Liver (tissue), 9 donors: ENCODE results near the gene SELENOP. TPM values are rescaled to one million over a fixed set of nuclear protein-coding genes. Genes with fewer than 3 reads are reported as not detected.

ENCODE experiments used
- DNase-seq: peaks from one replicate; pipeline ENCODE4 v3.0.0-alpha.2; 2017; ENCODE audit warnings: low spot score
- H3K27ac ChIP-seq, 2 donors: one replicate each; pipeline ENCODE4 v1.7.0; 2013; ENCODE audit warnings: inconsistent platforms in 2 of 2, low read length in 2 of 2, control low read depth in 1 of 2, low read depth in 1 of 2, mild to moderate bottlenecking in 1 of 2
- H3K27me3 ChIP-seq, 4 donors: one replicate each; pipeline versions ENCODE4 v1.6.1 to v1.7.0; 2013; ENCODE audit warnings: low read length in 3 of 4, inconsistent platforms in 1 of 4, mild to moderate bottlenecking in 1 of 4, moderate library complexity in 1 of 4; ENCODE audit not compliant: control insufficient read depth in 4 of 4, insufficient read depth in 4 of 4
- H3K36me3 ChIP-seq, 4 donors: one replicate each; pipeline versions ENCODE4 v1.6.1 to v1.7.0; 2013; ENCODE audit warnings: low read length in 3 of 4, mild to moderate bottlenecking in 3 of 4, low read depth in 1 of 4, moderate library complexity in 1 of 4; ENCODE audit not compliant: control insufficient read depth in 4 of 4, insufficient read depth in 3 of 4
- H3K4me1 ChIP-seq, 4 donors: one replicate each; pipeline versions ENCODE4 v1.6.1 to v1.7.0; 2013; ENCODE audit warnings: low read length in 3 of 4, mild to moderate bottlenecking in 3 of 4, moderate library complexity in 1 of 4; ENCODE audit not compliant: control insufficient read depth in 4 of 4, insufficient read depth in 4 of 4
- H3K4me3 ChIP-seq, 3 donors: one replicate each; pipeline versions ENCODE4 v1.6.1 to v1.7.0; 2013; ENCODE audit warnings: low read length in 3 of 3, control low read depth in 1 of 3, low read depth in 1 of 3, mild to moderate bottlenecking in 1 of 3
- H3K9ac ChIP-seq, 2 donors: one replicate each; pipeline ENCODE4 v1.7.0; 2013; ENCODE audit warnings: low read length in 2 of 2, mild to moderate bottlenecking in 2 of 2, moderate library complexity in 2 of 2, control low read depth in 1 of 2, low read depth in 1 of 2
- H3K9me3 ChIP-seq, 4 donors: one replicate each; pipeline versions ENCODE4 v1.6.1 to v1.7.0; 2013; ENCODE audit warnings: low read length in 3 of 4; ENCODE audit not compliant: control insufficient read depth in 4 of 4
- EGR1 ChIP-seq, 2 donors: IDR thresholded peaks; 2 replicates each; pipeline ENCODE4 v1.6.1; 2016 to 2018; ENCODE audit warnings: antibody characterized with exemption in 2 of 2, low read depth in 2 of 2
- FOXA2 ChIP-seq: IDR thresholded peaks from 2 replicates; pipeline ENCODE4 v1.6.1; 2016; ENCODE audit warnings: antibody characterized with exemption
- GABPA ChIP-seq, 2 donors: IDR thresholded peaks in 1 of 2; conservative IDR thresholded peaks in 1 of 2; 2 replicates each; pipeline ENCODE4 v1.6.1; 2016; ENCODE audit warnings: antibody characterized with exemption in 2 of 2, mild to moderate bottlenecking in 1 of 2, moderate library complexity in 1 of 2
- HNF4A ChIP-seq, 2 donors: conservative IDR thresholded peaks; 2 replicates each; pipeline ENCODE4 v1.6.1; 2016; ENCODE audit warnings: antibody characterized with exemption in 2 of 2, mild to moderate bottlenecking in 2 of 2
- RAD21 ChIP-seq, 2 donors: IDR thresholded peaks; 2 replicates each; pipeline ENCODE4 v1.6.1; 2016; ENCODE audit warnings: antibody characterized with exemption in 2 of 2, mild to moderate bottlenecking in 2 of 2
- SP1 ChIP-seq: IDR thresholded peaks from 2 replicates; pipeline ENCODE4 v1.6.1; 2018; ENCODE audit warnings: antibody characterized with exemption, mild to moderate bottlenecking
- TAF1 ChIP-seq: conservative IDR thresholded peaks from 2 replicates; pipeline ENCODE4 v1.6.1; 2016; ENCODE audit warnings: antibody characterized with exemption, mild to moderate bottlenecking
- YY1 ChIP-seq: IDR thresholded peaks from 2 replicates; pipeline ENCODE4 v1.6.1; 2016; ENCODE audit warnings: antibody characterized with exemption, mild to moderate bottlenecking
- WGBS: extraction: QIAGEN DNeasy Blood & Tissue Kit; methylation state at CpG from one replicate; pipeline ENCODE4 v1.1.7; 2013; 5-methylcytosine and 5-hydroxymethylcytosine counted together
- polyA plus RNA-seq, 2 donors: library from polyadenylated mRNA; stranded (reverse) in 1 of 2; unstranded in 1 of 2; fragments of 200-250 nt in 1 of 2; fragments of >200 nt in 1 of 2; fragmentation: Nextera tagmentation in 1 of 2; extraction: Ambion mirVana in 1 of 2; gene quantifications; one replicate each; pipeline versions ENCODE4 v1.2.1 to v1.2.3, GENCODE V29; 2013 to 2015
- total RNA-seq, 2 donors: library from RNA; depleted of rRNA; stranded (reverse); fragments of >200 nt; gene quantifications; one replicate each; pipeline ENCODE4 v1.2.3, GENCODE V29; 2014
- TF ChIP-seq, protein P1 (sequence below): IDR thresholded peaks from 2 replicates; pipeline ENCODE4 v1.6.1; 2016; ENCODE audit warnings: antibody characterized with exemption, mild to moderate bottlenecking
- TF ChIP-seq, protein P2 (sequence below): IDR thresholded peaks from 2 replicates; pipeline ENCODE4 v1.6.1; 2016; ENCODE audit warnings: antibody characterized with exemption
- donor health status: healthy.
- donor health status: healthy.
- donor health status: healthy.
- donor health status: healthy.
- donor health status: healthy.

The SELENOP gene
- total and polyA plus RNA-seq, 4 donors: 880 to 1,788 (median 1,360) TPM

DNA sequence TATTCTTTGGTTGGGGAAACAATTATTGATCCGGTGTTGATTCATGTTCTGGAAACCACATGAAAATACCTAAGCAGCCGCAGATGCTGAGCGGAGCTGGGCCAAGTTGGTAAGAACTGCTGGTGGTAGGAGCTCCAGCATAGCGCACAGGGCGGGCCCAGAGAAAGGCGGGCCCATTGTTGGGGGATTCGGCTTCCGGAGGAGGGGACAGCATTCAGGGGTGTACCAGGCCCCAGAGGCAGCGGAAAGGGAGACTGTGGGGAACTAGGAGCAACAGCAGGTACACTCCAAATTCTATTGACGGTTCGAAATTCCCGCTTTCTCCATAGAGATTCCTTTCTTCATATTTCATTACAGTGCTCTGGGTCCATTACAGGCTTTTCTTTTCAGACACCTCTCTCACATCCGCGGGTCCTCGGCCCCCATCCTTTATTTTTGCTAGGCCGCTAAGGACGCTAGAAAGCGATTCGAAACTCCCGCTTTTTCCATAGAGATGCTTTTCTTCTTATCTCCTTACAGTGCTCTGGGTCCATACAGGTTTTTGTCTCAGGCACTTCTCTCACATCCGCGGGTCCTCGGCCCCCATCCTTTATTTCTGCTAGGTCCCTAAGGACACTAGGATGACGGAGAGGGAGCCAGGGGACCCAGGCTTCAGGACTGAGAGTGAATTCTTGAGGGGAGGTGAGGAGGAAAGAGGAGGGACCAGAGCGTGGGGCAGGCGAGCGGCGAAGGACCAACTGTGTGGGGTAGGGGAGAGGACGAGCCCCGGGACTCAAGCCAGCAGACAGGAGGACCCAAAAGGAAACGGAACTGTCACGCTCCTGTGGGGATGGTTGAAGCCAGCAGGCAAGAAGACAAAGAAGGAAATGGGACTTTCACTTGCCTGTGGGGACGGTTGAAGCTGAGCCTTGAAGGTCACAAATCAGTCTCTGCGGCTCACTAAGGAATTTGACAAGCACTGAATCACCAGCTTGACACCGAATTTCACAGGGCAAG lies 54.8 kb downstream of the SELENOP start, which contains the start of gene CCDC152 (continued):
- TF ChIP-seq, protein P1, sequence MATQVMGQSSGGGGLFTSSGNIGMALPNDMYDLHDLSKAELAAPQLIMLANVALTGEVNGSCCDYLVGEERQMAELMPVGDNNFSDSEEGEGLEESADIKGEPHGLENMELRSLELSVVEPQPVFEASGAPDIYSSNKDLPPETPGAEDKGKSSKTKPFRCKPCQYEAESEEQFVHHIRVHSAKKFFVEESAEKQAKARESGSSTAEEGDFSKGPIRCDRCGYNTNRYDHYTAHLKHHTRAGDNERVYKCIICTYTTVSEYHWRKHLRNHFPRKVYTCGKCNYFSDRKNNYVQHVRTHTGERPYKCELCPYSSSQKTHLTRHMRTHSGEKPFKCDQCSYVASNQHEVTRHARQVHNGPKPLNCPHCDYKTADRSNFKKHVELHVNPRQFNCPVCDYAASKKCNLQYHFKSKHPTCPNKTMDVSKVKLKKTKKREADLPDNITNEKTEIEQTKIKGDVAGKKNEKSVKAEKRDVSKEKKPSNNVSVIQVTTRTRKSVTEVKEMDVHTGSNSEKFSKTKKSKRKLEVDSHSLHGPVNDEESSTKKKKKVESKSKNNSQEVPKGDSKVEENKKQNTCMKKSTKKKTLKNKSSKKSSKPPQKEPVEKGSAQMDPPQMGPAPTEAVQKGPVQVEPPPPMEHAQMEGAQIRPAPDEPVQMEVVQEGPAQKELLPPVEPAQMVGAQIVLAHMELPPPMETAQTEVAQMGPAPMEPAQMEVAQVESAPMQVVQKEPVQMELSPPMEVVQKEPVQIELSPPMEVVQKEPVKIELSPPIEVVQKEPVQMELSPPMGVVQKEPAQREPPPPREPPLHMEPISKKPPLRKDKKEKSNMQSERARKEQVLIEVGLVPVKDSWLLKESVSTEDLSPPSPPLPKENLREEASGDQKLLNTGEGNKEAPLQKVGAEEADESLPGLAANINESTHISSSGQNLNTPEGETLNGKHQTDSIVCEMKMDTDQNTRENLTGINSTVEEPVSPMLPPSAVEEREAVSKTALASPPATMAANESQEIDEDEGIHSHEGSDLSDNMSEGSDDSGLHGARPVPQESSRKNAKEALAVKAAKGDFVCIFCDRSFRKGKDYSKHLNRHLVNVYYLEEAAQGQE: no peak
- TF ChIP-seq GABPA (IDR thresholded peaks at IDR 0.05 in 1 of 2, conservative IDR thresholded peaks at IDR 0.05 in 1 of 2): no peak

DNA sequence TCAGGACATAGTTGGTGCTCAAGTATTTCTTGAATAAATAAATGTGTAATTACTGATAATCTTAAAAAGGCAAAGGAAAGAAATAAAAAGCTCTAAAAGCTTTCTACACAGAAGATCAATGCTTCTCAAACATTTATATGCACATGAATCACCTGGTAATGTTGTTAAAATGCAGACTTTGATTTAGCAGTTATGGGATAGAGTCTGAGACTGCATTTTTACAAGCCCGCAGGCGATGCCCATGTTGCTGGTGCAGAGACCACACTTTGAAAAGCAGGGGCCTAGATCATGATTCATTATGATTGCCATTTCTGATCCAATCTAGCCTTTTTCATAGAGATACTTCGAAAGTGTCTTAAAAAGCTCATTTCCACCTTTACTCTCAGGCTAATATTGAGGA lies 58.6 kb downstream of the SELENOP start:
- Histone ChIP-seq H3K4me1 (peaks cover 0 to 4% (median 2%) of the 10 kb centered on the region in 4 donors), H3K27me3 (peaks cover 0 to 5% (median under 1%) of the 10 kb centered on the region in 4 donors), H3K4me3 (no peak overlapping the region), H3K27ac (no peak overlapping the region), H3K9ac (no peak overlapping the region), H3K36me3 (no peaks in the 10 kb centered on the region), H3K9me3 (no peaks in the 10 kb centered on the region)
- 94% methylated on average over 3 of the region's 3 CpGs for WGBS
- DNase-seq: no peak
- TF ChIP-seq SP1: no peak
- no peak for TF ChIP-seq TAF1

DNA sequence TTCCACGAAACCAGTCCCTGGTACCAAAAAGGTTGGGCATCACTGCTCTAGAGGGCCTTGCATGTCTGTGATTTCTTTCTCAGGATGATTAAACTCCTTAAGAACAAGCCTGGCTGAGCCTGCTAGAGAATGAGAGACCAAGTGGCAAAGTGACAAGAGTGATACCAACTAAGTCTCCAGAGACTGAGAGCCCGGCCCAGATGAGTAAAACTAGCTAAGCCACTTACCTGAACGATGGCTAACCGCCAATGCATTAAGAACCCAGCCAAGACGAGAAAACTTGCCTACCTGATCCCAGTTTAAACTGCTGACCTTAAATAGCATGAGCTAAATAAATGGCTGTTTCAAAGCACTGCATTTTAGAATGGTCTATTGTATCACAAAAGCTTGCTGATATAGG lies 60.6 kb downstream of the SELENOP start:
- H3K9me3 ChIP-seq: no peaks in the 10 kb centered on the region
- no peaks in the 10 kb centered on the region for H3K27me3 ChIP-seq
- 79% methylated on average over 5 of the region's 5 CpGs for WGBS
- no peak for DNase-seq
- no peak overlapping the region for H3K9ac ChIP-seq
- no peaks in the 10 kb centered on the region for H3K36me3 ChIP-seq
- H3K27ac ChIP-seq: no peak overlapping the region
- TF ChIP-seq, protein P2, sequence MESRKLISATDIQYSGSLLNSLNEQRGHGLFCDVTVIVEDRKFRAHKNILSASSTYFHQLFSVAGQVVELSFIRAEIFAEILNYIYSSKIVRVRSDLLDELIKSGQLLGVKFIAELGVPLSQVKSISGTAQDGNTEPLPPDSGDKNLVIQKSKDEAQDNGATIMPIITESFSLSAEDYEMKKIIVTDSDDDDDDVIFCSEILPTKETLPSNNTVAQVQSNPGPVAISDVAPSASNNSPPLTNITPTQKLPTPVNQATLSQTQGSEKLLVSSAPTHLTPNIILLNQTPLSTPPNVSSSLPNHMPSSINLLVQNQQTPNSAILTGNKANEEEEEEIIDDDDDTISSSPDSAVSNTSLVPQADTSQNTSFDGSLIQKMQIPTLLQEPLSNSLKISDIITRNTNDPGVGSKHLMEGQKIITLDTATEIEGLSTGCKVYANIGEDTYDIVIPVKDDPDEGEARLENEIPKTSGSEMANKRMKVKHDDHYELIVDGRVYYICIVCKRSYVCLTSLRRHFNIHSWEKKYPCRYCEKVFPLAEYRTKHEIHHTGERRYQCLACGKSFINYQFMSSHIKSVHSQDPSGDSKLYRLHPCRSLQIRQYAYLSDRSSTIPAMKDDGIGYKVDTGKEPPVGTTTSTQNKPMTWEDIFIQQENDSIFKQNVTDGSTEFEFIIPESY: no peak
- TF ChIP-seq HNF4A (conservative IDR thresholded peaks at IDR 0.05) (no peak), RAD21 (IDR thresholded peaks at IDR 0.05) (no peak), YY1 (no peak), EGR1 (IDR thresholded peaks at IDR 0.05; ENCODE audit: low read depth in 2 of 2) (no peak), SP1 (no peak), FOXA2 (no peak), TAF1 (no peak)
- TF ChIP-seq, protein P1: no peak
- no peaks in the 10 kb centered on the region for H3K4me1 ChIP-seq
- H3K4me3 ChIP-seq: no peak overlapping the region
